Measurements from ENCODE around the gene BPNT1. TPM values are rescaled to one million over a fixed set of nuclear protein-coding genes. Genes with fewer than 3 reads are reported as not detected.
"Not testable (repeated sequence)": the region's sequence is repeated elsewhere in the genome, so short reads cannot be mapped to it uniquely, and the experiment has no call there.

The BPNT1 gene
- total RNA-seq, 6 experiments from 2014 or later = 13.6 to 26.1 (median 16.8) TPM

- H3K36me3 ChIP-seq = peaks cover 3 to 72% (median 18%) of the 10 kb centered on the region in 4 donors
- peaks cover 0 to 15% (median 3%) of the 10 kb centered on the region in 4 donors for H3K4me1 ChIP-seq
- ATAC-seq (peak in 1 of 4 donors; percentile 22), DNase-seq (no peak)
- no peaks in the 10 kb centered on the region for H3K9me3 ChIP-seq
- no peak overlapping the region for H3K4me3 ChIP-seq
- no peaks in the 10 kb centered on the region for H3K27me3 ChIP-seq
- TF ChIP-seq POLR2A (IDR thresholded peaks at IDR 0.05) (no peak), CTCF (IDR thresholded peaks at IDR 0.05) (no peak)
- H3K27ac ChIP-seq = no peak overlapping the region
- intact Hi-C loops (cut with DNase I) = no loop called here
Measured at GRCh38 chr1:220099826-220100225, 10.2 kb upstream of the BPNT1 start.

- Histone ChIP-seq H3K4me1 (peaks cover 0 to 21% (median 12%) of the 10 kb centered on the region in 4 donors), H3K36me3 (peaks cover 0 to 18% (median 4%) of the 10 kb centered on the region in 4 donors), H3K9me3 (no peaks in the 10 kb centered on the region), H3K27ac (peak within 1 kb of the TSS; percentile 46 to 85 (median 64)), H3K4me3 (peak within 1 kb of the TSS; percentile 73 to 87 (median 86)), H3K27me3 (no peaks in the 10 kb centered on the region)
- ATAC-seq (peak; percentile 85 to 93 (median 90)), DNase-seq (peak; percentile 92 to 93 (median 92))
- TF ChIP-seq CTCF (IDR thresholded peaks at IDR 0.05) (no peak), POLR2A (IDR thresholded peaks at IDR 0.05) (peak; percentile 40)
- 0% methylated on average over 8 of the region's 73 CpGs for WGBS (ENCODE audit: insufficient coverage, low coverage, low lambda C conversion rate, missing lambda C conversion rate)
- intact Hi-C loops (cut with DNase I) = no loop called here
Measured at GRCh38 chr1:220094016-220094911, 4.7 kb upstream of the BPNT1 start, which contains the start of gene IARS2. Gene IARS2, plus strand, starts transcription at chr1:220094132. Its CDS starts 85 bp downstream, at chr1:220094217.

GRCh38 chr1:220093361-220094015 is 3.9 kb upstream of the BPNT1 start:
- H3K27me3 ChIP-seq = no peaks in the 10 kb centered on the region
- WGBS (ENCODE audit: insufficient coverage, low coverage, low lambda C conversion rate, missing lambda C conversion rate) = 11% methylated on average over 9 of the region's 12 CpGs
- no peak for DNase-seq
- intact Hi-C loops (cut with DNase I) = no loop called here
- H3K4me1 ChIP-seq = peaks cover 0 to 21% (median 14%) of the 10 kb centered on the region in 4 donors
- peak in 2 of 4 donors; percentile 6 for ATAC-seq
- H3K4me3 ChIP-seq = peak overlapping the region in 2 of 3 donors; percentile 86 to 87
- no peaks in the 10 kb centered on the region for H3K9me3 ChIP-seq
- TF ChIP-seq POLR2A (IDR thresholded peaks at IDR 0.05) = no peak
- TF ChIP-seq CTCF (IDR thresholded peaks at IDR 0.05) = no peak
- peaks cover 0 to 11% (median 4%) of the 10 kb centered on the region in 4 donors for H3K36me3 ChIP-seq
- H3K27ac ChIP-seq = peak overlapping the region in 1 of 3 donors; percentile 48

- DNase-seq = no peak
- intact Hi-C loops (cut with DNase I) = no loop called here
- peaks cover 0 to 3% (median under 1%) of the 10 kb centered on the region in 4 donors for H3K36me3 ChIP-seq
- no peak overlapping the region for H3K27ac ChIP-seq
- no peaks in the 10 kb centered on the region for H3K27me3 ChIP-seq
- peaks cover 0 to 21% (median 14%) of the 10 kb centered on the region in 4 donors for H3K4me1 ChIP-seq
- WGBS (ENCODE audit: insufficient coverage, low coverage, low lambda C conversion rate, missing lambda C conversion rate) = 100% methylated on average over 1 of the region's 1 CpG
- no peak overlapping the region for H3K4me3 ChIP-seq
- TF ChIP-seq POLR2A (IDR thresholded peaks at IDR 0.05) (no peak), CTCF (IDR thresholded peaks at IDR 0.05) (no peak)
- H3K9me3 ChIP-seq = no peaks in the 10 kb centered on the region
- no peak for ATAC-seq
Measured at GRCh38 chr1:220092694-220093093, 3.1 kb upstream of the BPNT1 start.

GRCh38 chr1:220086261-220086686 is 3.3 kb downstream of the BPNT1 start:
- H3K9me3 ChIP-seq; intact Hi-C loops (cut with DNase I); H3K36me3 ChIP-seq; H3K4me1 ChIP-seq; H3K4me3 ChIP-seq; H3K27ac ChIP-seq; H3K27me3 ChIP-seq; ATAC-seq; DNase-seq: not testable (repeated sequence)
- WGBS (ENCODE audit: insufficient coverage, low coverage, low lambda C conversion rate, missing lambda C conversion rate) = 96% methylated on average over 11 of the region's 15 CpGs
